HG03354 (cell line): ENCODE results near the gene PROK1.

Source experiments
- ATAC-seq: cut with Tn5 transposase; IDR thresholded peaks from one replicate; pipeline ENCODE4 v1.9.1; 2021; ENCODE audit warnings: mild to moderate bottlenecking; ENCODE audit not compliant: unreplicated experiment, poor library complexity, severe bottlenecking

PROK1 gene

DNA sequence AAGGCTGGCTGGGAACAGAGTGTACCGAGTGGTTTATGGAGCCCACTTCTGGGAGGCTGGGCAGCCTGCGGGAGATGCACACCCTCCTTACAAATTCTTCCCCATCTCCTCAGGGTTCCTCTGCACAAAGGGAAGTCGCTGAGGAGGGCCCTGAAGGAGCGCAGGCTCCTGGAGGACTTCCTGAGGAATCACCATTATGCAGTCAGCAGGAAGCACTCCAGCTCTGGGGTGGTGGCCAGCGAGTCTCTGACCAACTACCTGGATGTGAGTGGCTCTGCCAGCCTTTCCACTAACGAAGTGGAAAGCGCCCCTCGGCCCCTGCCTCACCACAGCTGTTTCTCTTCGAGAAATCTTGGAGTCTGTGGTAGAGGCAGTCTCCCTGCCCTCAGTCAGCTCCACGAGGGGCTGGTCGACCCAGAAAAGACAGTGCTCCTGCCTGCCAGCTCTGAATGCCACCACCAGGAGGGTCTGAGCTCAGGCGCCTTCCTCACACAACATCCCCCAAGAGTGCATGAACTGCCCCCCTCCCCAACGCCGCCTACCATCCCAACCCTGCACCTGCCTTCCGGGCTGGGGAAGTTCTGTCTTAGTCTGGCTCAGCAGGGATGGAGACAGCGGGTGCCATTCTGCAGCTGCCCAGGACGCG lies 31.8 kb downstream of the PROK1 start:
- no peak for ATAC-seq

DNA sequence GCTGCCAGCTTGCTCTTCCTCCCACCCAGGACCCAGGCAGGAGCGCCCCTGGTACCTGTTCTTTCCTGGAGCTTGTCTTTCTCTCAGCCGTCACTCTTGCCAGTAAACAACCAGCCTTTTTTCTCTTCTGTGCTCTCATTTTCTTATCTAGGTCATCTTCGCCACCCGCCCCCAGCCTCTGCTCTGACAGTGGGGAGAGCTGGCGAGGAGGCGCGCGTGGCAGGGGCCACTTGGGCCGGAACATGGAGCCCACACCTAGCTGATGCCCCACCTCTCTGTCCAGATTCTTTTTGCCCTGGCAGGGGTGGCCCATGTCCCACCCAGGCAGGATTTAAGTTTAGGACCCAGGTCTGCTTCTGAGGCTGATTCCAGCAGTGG lies 32.3 kb downstream of the PROK1 start:
- no peak for ATAC-seq

DNA sequence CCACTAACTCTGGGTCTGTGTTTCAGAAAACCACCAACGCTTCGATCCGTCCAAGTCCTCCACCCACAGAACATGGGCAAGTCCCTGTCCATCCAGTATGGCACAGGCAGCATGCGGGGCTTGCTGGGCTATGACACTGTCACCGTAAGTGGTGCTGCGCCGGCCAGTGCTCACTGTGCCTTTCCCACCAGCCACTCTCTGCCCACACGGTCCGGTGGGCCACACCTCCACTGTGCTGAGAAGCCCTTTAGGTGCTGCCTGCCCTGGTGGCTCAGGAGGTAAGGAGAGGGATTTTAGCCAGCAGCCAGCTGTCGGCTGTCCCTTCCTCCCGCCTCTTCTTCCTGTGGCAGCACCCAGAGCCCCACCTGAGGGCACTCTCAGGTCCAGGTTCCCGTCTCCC lies 33.9 kb downstream of the PROK1 start:
- ATAC-seq, result no peak

DNA sequence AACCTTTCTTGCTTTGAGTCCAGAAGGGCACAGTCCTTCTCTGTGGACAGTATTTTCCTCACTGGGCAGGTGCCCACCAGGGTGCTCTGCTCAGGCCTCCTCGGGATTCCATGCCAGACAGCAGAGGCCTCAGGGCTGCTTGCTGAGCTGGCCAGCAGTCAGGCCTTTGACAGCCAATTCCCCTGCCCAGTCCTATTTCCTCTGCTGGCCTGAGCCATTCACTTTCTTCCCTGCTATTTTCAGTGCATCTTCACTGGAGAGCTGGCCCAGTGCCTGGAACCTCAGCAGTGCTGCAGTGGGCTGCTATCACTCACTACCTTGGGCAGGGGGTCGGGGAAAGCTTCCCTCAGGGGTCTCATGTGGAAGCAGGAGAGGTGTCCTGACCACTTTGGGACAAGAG lies 34.8 kb downstream of the PROK1 start:
- no peak for ATAC-seq

DNA sequence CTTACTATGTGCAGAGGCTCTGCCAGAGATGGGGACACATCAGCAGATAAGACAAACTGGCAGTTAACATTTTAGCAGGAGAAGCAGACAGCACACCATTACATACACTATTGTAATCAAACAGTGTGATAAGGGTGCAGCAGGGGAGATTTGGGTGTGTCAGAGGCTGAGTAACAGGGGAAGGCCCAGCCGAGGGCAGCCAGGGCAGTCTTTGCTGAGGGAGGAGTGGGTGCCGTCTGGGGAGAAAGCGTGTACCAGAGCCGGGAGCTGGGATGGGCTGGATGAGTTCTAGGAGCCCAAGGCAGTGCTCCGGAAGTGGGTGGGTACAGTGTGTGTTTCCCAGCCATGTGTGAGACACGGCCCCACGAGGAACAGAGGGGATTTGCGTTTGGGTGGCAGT lies 36.8 kb downstream of the PROK1 start:
- ATAC-seq, result no peak

DNA sequence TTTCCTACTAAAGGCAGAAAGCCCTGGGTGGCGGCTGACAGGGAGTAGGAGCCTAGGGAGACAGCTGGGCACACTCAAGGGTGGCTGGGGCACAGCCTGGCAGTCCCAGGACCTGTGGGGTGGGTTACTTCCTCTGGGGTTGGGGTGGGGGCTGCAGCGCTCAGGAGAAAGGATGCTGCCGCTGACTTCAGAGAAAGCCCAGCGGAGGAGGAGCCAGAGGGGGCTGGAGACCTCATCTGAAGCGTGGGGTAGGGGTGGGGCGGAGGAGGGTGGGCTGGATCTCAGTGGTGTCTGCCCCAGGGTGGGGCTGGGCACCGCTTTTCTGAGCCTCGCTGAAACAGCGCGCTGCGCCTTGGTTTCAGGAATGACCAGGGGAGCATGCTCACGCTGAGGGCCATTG lies 37.2 kb downstream of the PROK1 start:
- ATAC-seq, result no peak

DNA sequence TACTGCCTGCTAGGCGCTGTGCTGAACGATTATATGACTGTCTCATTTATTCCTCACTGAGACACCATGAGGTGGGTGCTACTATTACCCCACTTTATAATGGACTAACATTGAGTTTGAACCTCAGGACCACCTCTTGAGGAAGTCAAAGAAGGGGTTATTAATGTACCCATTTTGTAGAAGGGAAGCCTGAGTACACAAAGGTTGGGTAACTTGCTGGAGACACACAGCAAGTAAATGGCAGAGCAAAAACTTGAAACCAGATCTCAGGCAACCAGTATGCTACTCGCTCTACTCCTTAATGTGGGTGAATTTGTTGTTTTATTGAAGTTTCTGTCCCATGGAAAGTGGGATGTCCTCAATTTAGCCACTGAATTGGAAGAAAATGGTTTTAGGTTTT lies 37.9 kb downstream of the PROK1 start:
- no peak for ATAC-seq

DNA sequence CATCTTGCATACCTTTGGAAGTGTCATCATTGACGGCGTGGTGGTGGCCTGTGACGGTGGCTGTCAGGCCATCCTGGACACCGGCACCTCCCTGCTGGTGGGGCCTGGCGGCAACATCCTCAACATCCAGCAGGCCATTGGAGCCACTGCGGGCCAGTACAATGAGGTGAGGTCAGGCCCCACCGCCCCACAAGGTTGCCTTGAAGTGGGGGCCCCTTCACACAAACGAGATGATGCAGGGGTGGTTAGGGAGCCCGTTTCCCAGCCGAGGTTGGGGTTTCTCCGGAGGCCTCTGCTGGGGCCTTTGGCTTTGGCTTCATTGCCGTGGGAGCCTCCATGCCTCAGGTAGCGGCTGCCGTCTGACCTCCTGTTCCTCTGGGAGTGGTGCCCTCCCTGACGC lies 38.5 kb downstream of the PROK1 start:
- no peak for ATAC-seq

DNA sequence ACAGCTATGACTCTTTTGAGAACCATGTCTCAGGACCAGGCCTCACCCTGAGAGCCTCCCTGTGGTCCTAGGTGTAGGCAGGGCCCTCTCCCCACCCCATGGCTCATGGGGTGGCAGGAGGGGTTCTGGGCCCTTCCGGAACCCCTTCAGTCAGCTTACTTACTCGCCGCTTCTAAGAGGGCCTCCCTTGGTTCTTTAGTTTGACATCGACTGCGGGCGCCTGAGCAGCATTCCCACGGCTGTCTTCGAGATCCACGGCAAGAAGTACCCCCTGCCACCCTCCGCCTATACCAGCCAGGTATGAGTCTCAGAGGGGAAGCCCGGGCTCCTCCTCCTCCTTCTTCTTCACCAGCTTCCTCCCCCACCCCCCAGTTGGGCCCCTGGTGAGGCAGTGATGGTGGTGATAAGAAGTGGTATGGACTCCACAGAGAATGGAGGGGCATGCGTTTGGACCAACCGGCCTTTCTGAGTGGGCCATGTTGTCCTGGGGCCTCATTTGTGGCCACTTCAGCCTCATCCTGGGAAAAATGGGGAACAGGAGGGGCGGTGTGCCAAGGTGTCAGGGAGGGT lies 39.1 kb downstream of the PROK1 start:
- ATAC-seq, result no peak

DNA sequence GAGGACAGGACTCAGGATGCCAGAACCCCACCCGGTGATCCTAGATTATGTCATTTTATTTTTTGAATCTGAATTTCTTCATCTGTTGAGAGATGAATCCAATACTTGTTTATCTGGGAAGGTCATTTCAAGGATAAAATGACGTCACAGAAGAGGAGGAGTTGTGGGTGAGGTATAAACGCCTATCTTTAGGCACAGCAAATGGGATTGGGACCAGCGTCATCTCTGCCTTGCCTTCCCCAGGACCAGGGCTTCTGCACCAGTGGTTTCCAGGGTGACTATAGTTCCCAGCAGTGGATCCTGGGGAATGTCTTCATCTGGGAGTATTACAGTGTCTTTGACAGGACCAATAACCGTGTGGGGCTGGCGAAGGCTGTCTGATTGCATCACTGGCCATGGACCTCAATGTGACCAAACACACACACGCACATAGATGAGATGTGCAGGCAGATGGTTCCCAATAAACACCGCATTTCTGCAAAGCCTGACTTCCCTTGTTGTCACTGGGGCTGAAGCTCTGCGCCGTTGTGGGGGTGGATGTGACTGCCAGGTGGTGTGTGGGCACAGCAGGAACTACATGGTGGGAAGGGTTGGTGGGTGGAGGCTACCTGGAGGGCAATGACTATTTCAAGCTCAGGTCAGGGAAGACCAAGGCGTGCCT lies 40.0 kb downstream of the PROK1 start:
- no peak for ATAC-seq

DNA sequence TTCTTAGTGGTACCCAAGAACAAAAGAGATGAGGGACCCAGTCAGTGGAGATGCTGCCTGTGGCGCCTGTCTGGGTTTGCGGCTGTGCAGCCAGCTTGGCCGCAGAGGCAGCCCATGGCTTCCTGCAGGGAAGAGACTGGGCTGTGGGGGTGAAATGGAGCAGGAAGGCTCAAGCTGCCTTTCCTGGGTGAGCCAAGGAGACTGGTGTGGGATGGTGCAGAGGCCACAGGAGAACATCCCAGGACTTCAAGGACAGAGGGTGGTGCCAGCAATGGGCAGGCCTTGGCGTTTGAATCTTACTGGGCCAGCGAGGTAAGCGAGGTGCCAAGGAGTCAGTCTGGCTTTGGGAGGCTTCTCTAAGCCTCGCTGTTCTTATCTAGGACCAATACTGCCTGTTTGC lies 41.6 kb downstream of the PROK1 start:
- ATAC-seq, result no peak

DNA sequence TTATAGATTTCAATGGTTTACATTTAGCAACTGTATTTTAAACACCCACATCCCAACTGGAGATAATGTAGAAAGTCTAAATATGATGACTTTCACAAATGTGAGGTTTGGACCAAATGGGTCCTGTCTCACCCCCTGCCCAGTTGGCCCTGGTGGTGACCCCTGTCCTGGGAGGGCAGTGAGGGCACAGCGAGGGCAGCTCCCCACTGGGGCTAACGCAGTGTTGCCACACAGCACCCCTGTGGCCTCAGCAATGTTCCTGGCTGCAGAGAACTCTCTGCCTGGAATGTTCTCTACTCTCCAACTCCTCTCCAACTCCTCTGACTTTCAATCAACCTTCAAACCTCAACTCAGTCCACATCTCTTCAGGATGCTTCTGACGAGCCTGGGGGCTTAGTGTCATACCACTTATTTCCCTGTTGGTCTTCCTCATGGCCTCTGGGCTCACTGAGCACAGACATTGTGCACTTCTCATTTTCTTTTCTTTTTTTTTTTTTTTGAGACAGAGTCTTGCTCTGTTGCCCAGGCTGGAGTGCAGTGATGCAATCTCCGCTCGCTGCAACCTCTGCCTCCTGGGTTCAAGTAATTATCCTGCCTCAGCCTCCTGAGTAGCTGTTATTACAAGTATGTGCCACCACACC lies 42.2 kb downstream of the PROK1 start:
- ATAC-seq, result no peak

DNA sequence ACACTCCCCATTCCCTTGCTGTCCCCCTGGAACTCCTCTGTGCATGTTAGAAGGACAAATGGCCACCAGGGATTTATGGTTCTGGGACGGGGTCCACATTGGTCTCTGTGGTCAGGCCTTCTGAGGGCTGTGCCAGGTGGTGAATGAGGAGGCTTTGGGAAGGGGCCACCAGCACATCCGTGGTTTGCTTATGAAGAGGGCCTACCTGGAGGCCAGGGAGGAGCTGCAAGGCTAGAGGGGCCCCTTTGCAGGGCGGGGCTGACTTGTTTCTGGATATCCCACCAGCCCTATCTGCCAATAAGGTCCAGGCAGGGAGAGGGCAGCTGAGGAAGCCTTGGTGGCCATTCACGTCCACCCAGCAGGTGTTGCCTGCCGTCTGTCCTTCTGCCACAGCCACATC lies 43.1 kb downstream of the PROK1 start:
- ATAC-seq, result no peak

DNA sequence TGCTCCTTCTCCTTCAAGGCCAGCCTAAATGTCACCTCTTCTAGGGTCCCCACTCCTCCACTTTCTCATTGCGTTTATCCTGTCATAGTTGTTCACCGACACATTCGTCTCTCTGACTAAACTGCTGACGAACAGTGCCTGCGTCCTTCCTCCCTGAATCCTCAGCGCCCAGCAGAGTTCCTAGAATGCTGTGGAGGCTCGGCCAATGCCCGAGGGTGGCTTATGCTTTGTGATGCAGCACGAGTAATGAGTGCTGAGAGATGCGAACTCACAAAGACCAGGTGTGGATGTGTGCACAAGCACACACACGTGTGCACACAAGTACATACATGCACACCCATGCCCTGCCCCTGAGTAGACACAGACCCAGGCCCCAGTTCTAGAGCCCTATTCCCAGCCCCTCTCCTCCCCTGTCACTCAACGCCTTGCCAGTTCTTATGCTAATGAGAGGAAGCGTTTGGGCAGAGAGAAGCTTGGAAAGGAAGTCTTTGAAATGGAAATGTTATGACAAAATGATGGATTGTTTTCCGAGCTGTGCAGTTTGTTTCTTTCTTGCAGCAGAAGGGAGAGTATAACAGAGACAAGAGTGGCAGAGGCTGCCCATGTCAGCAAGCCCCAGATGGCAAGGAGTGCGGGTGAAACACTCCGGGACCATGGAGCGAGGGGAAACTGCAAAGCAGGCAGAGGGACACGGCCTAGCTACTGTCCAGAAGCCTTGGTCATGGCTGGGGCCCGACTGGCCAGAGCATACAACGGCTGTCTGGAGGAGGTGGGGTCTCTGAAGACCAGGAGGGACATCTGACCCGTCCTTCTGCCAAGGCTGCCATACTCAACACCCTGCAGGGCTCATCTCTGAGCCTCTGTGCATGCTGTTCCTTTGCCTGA lies 43.8 kb downstream of the PROK1 start:
- ATAC-seq, result no peak

DNA sequence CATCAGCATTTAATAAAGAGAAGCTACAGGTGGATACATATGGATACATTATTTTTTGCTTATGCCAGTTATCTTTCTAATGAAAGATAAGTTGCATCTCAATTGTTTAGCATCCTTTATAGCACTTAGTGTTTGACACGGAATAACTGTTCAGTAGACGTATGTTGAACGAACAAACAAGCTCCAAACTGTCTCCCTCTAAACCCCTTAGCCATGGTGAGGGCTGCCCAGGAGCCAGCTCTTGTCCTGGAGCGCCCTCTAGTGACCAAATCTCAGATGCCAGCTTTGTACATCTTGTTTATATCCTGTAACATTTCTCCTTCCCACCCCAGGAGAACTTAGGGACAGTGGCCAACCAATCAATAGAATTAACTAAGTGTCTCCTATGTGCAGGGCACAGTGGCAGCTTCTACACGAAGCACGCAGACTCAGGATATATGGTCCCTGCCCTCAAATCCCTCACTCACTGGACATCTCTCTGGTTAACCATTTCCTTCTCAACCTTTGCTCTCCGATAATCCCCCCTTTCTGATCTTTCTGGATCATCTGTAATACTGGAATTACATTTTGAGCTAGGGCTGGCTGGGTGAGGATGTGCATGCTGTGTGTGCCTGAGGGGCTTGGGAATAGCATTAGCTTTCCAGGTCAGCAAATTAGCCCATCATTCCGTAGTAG lies 45.1 kb downstream of the PROK1 start:
- no peak for ATAC-seq

DNA sequence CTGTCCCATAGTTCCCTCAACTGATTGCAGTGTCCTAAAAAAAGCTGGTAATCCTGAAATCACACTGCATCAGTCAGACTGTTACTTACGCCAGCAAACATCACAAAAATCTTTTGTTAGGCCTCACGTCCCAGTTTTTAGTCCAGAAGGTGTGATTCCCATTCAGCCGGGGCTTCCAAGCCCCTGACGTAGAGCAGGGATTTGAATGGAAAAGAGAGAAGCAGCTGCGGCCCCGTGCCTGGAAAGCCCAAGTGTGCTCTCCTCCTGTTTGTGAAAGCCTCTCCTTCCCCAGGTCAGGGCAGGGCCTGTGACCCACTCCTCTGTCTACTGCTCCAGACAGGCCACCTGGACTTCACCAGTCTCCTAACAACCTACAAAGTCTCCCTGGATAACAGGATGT lies 47.3 kb downstream of the PROK1 start:
- no peak for ATAC-seq

DNA sequence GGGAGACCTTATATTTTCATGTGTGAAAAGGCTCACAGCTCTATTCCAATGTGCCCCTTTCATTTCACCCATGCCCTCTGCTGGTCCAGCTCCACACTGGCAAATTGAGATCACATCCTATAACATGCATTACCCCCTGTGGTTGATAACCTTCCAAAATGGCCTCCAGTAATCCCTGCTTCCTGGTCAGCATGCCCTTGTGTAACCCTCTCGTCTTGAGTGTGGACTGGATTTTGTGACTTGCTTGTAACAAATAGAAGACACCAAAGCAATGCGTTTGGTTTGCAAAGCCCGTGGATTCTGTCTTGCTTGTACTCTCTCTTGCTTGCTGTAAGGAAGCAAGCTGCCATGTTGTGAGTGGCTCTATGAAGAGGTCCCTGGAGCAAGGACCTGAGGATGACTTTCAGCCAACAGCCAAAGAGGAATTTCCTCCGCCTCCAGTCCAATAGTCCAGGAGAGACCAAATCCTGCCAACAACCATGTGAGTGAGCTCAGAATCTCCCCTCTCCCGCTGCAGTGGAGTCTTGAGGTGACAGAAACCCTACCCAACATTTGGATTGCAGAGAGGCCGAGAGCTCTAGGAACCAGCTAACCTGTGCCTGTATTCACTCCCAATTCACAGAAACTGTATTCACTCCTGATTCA lies 50.7 kb downstream of the PROK1 start:
- ATAC-seq, result no peak

DNA sequence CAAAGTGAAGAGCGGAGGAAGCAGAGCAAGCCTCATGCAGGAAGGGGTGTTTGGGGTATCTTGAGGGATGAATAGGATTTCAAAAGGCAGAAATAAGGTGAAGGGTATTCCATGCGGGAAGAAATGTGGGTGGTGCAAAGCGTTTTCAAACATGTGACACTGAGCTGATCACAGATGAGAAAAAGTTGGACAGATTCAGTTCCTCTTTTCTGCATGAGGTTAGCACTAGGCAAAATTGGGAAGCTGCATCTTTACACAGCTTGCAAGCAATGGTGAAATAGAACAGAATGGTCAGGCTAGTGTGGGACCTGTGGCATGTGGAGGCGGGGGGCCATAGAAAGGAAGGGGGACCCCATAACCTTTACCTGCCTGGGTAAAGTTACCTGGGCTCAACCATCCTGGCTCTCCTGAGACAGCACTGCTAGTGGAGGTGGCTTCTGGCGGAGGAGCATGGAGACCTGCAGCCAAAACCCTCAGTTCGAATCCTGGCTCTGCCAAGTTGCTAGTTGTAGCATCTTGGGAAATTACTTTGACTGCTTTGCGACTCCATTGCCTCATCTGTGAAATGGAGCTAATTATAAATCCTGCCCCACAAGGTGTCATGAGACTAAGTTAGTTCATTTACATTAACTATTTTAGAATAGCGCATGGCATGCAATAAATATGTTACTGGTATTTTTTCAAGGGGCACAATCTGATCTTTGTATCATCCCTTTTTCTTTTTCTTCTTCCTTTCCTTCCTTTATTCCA lies 51.6 kb downstream of the PROK1 start:
- no peak for ATAC-seq

DNA sequence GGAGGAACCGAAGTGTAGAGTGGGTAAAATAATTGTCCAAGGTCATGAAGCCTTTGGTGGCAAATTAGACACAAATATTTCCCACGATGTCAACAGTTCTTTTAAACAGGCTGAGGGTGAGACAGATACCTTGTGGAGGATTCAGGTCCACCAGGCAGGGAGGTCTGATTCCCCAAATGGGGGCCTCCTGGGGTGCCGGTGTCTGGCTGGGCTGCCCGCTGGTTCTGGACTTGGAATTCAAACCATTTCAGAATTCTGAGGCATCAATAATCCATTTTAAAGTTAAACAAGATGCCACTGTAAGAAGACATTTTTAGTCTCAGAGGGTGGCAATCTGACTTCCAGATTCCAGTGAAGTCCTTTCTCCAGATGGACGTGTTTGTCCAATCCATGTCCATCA lies 52.5 kb downstream of the PROK1 start:
- ATAC-seq, result no peak
